ENCODE data around the gene MTRF1. TPM values are rescaled to one million over a fixed set of nuclear protein-coding genes. Genes with fewer than 3 reads are reported as not detected.

MTRF1 gene
- total RNA-seq, 6 experiments from 2014 or later = 6.0 to 10.5 (median 7.4) TPM

DNA sequence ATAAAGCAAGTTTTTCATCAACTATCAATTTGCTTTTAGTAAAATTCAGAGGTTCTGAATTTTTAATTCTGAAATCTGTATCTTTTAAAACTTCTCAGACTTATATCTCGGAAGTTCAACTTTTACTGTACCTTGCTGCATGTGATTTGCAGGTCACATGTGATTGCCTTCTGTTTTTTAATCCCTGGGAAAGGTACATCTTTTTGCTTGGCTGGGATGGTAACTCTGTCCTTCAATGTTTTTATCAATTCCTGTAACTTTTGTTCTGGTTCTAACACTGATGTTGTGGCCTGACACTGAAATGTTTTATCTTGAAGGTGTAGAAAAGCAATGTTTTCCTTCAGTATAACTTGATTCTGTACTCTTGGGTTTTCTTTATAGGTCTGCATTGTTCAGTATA is 31.5 kb upstream of the MTRF1 start:
- Histone ChIP-seq H3K27ac (no peak overlapping the region), H3K4me3 (no peak overlapping the region), H3K27me3 (no peaks in the 10 kb centered on the region), H3K4me1 (no peaks in the 10 kb centered on the region), H3K36me3 (no peaks in the 10 kb centered on the region), H3K9me3 (peaks cover 0 to 2% (median 0%) of the 10 kb centered on the region in 4 donors)
- ATAC-seq (no peak), DNase-seq (no peak)
- TF ChIP-seq POLR2A (IDR thresholded peaks at IDR 0.05) = no peak
- TF ChIP-seq, protein P1, sequence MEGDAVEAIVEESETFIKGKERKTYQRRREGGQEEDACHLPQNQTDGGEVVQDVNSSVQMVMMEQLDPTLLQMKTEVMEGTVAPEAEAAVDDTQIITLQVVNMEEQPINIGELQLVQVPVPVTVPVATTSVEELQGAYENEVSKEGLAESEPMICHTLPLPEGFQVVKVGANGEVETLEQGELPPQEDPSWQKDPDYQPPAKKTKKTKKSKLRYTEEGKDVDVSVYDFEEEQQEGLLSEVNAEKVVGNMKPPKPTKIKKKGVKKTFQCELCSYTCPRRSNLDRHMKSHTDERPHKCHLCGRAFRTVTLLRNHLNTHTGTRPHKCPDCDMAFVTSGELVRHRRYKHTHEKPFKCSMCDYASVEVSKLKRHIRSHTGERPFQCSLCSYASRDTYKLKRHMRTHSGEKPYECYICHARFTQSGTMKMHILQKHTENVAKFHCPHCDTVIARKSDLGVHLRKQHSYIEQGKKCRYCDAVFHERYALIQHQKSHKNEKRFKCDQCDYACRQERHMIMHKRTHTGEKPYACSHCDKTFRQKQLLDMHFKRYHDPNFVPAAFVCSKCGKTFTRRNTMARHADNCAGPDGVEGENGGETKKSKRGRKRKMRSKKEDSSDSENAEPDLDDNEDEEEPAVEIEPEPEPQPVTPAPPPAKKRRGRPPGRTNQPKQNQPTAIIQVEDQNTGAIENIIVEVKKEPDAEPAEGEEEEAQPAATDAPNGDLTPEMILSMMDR (IDR thresholded peaks at IDR 0.05) = no peak
- intact Hi-C loops (cut with DNase I) = no loop called here
- WGBS (ENCODE audit: insufficient coverage, low coverage, low lambda C conversion rate, missing lambda C conversion rate) = 63% methylated on average over 1 of the region's 1 CpG

DNA sequence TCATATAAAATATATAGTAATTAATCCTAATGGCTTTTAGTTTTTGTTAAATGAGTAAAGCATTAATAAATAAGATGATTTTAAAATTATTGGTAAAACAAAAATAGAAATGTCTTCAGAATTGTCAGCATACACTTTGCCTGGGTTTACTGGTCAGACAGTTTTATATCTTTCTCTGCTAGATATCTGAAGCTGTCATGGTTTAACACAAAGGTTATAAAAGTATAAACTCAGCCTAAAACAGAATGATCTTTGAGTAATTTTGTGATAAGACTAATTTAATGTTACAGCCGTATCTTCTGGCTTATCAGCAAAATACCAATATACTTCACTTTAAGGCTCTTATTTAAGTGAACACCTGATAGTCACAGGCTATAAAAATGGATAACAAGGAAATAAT is 29.9 kb upstream of the MTRF1 start:
- peaks cover 0 to 2% (median 0%) of the 10 kb centered on the region in 4 donors for H3K9me3 ChIP-seq

DNA sequence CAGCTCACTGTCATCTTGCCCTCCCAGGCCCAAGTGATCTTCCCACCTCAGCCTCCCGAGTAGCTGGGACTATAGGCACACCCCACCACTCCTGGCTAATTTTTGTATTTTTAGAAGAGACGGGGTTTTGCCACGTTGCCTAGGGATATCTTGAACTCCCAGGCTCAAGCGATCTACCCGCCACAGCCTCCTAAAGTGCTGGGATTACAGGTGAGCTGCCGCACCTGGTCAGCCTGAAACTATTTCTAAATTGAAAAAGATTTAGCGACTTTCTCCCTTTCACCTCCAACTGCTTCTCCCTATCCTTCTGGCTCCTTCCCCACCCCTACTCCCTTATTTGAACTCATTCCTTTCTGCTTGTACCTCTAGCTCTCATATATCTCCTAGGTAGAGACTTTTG is 27.9 kb upstream of the MTRF1 start:
- ATAC-seq (no peak), DNase-seq (no peak)
- intact Hi-C loops (cut with DNase I) = no loop called here
- Histone ChIP-seq H3K9me3 (peaks cover 0 to 2% (median 0%) of the 10 kb centered on the region in 4 donors), H3K4me3 (no peak overlapping the region), H3K4me1 (no peaks in the 10 kb centered on the region), H3K27me3 (no peaks in the 10 kb centered on the region), H3K36me3 (no peaks in the 10 kb centered on the region), H3K27ac (no peak overlapping the region)
- TF ChIP-seq POLR2A (IDR thresholded peaks at IDR 0.05) = no peak
- TF ChIP-seq, protein P1 (IDR thresholded peaks at IDR 0.05) = no peak
- 86% methylated on average over 7 of the region's 7 CpGs for WGBS (ENCODE audit: insufficient coverage, low coverage, low lambda C conversion rate, missing lambda C conversion rate)

More for the DNA sequence above, 29.9 kb upstream of the MTRF1 start:
- DNase-seq (no peak), ATAC-seq (no peak)
- WGBS (ENCODE audit: insufficient coverage, low coverage, low lambda C conversion rate, missing lambda C conversion rate) = 89% methylated on average over 1 of the region's 1 CpG
- Histone ChIP-seq H3K27me3 (no peaks in the 10 kb centered on the region), H3K27ac (no peak overlapping the region), H3K4me1 (no peaks in the 10 kb centered on the region), H3K4me3 (no peak overlapping the region), H3K36me3 (no peaks in the 10 kb centered on the region)
- intact Hi-C loops (cut with DNase I) = no loop called here
- TF ChIP-seq, protein P1 (IDR thresholded peaks at IDR 0.05) = no peak
- TF ChIP-seq POLR2A (IDR thresholded peaks at IDR 0.05) = no peak

DNA sequence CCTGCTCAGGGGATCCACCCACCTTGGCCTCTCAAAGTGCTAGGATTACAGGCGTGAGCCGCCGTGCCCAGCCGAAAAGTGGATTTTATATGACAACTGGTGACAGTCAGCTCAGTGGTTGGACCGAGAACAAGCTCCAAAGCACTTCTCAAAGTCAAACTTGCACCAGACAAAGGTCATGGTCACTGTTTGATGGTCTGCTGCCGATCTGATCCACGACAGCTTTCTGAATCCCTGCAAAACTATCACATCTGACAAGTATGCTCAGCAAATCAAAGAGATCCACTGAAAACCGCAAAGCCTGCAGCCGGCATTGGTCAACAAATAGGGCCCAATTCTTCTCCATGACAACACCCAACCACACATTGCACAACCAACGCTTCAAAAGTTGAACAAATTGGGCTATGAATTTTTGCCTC is 26.1 kb upstream of the MTRF1 start:
- WGBS (ENCODE audit: insufficient coverage, low coverage, low lambda C conversion rate, missing lambda C conversion rate) = 28% methylated on average over 4 of the region's 10 CpGs
- Histone ChIP-seq H3K27ac (no peak overlapping the region), H3K27me3 (no peaks in the 10 kb centered on the region), H3K9me3 (no peaks in the 10 kb centered on the region), H3K36me3 (no peaks in the 10 kb centered on the region), H3K4me3 (no peak overlapping the region), H3K4me1 (no peaks in the 10 kb centered on the region)
- intact Hi-C loops (cut with DNase I) = no loop called here
- no peak for ATAC-seq
- TF ChIP-seq, protein P1 (IDR thresholded peaks at IDR 0.05) = no peak
- TF ChIP-seq POLR2A (IDR thresholded peaks at IDR 0.05) = no peak
- no peak for DNase-seq

DNA sequence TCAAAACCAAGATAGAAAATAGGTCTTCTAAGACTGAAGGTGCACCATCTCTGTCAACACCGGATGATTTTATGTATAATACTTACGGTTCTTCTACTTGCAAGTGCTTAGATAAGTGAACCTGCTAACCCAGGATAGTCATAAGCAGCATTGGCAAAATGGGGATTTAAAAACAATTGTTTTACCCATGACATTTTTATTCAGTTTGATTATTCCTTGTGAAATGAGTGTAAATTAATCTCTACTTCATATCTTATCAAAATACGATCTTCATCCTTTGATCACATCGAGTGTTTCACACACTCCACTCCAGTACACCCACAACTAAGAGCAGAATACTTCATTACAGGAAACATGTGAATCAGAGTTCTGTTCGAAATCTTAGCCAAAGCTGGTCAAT is 23.0 kb upstream of the MTRF1 start:
- intact Hi-C loops (cut with DNase I) = no loop called here
- no peak overlapping the region for H3K27ac ChIP-seq
- no peaks in the 10 kb centered on the region for H3K9me3 ChIP-seq
- H3K4me3 ChIP-seq = no peak overlapping the region
- no peaks in the 10 kb centered on the region for H3K27me3 ChIP-seq
- ATAC-seq = no peak
- 71% methylated on average over 5 of the region's 5 CpGs for WGBS (ENCODE audit: insufficient coverage, low coverage, low lambda C conversion rate, missing lambda C conversion rate)
- H3K36me3 ChIP-seq = no peaks in the 10 kb centered on the region
- TF ChIP-seq POLR2A (IDR thresholded peaks at IDR 0.05) = no peak
- TF ChIP-seq, protein P1 (IDR thresholded peaks at IDR 0.05) = no peak
- H3K4me1 ChIP-seq = no peaks in the 10 kb centered on the region
- no peak for DNase-seq

All from right lobe of liver (tissue), 6 donors.